HG03354 (cell line): ENCODE results near the gene HPS3.

Experiments
- ATAC-seq: cut with Tn5 transposase; IDR thresholded peaks from one replicate; pipeline ENCODE4 v1.9.1; 2021; ENCODE audit warnings: mild to moderate bottlenecking; ENCODE audit not compliant: unreplicated experiment, poor library complexity, severe bottlenecking

Gene HPS3

GRCh38 chr3:149120051-149120972 is 9.1 kb upstream of the HPS3 start:
- peak; percentile 87 for ATAC-seq

GRCh38 chr3:149122721-149123578 is 6.5 kb upstream of the HPS3 start:
- no peak for ATAC-seq

GRCh38 chr3:149128821-149129220 is 617 bp upstream of the HPS3 start:
- peak; percentile 2 for ATAC-seq

GRCh38 chr3:149131589-149131988 is 2.2 kb downstream of the HPS3 start:
- ATAC-seq: no peak

DNA sequence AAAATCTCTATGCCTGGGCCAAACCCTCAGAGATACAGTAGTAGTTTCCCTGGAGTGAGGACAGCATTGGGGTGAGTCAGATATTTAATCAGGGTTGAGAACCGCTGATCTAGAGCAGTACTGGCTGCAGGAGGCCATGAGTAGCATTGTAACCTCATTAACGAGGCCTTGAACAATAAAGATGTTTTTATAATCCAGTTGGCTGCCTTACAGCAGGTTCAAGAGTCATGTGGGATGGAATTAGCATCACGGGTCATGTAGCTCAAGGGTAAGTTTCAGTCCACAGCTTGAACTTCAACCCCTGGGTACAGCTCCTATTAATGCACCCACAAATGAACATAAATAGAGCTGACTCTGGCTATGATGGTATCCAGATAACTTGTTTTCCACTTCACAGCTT is 5.1 kb downstream of the HPS3 start:
- no peak for ATAC-seq

GRCh38 chr3:149142682-149143081 is 13.2 kb downstream of the HPS3 start:
- ATAC-seq: no peak

DNA sequence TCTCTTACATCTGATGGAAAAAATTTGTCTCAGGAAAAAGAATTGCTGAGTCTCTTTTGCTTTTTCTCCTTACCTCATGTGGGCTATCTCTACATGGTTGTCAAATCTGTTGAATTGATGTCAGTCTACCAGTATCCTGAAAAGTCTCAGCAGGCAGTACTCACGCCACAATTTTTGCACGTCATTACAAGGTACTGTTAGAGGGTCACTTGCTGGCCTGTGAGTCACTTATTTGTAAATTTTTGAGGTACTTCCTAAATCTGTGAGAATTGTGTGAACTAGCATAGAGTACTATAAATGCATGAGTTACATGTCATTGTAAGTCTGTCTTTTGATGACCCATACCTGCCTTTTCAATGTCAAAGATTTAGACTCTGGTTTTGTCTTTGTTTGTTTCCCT is 15.9 kb downstream of the HPS3 start:
- ATAC-seq: no peak

- peak; percentile 92 for ATAC-seq
These were observed 16.5 kb downstream of the HPS3 start for GRCh38 chr3:149145974-149146373.

DNA sequence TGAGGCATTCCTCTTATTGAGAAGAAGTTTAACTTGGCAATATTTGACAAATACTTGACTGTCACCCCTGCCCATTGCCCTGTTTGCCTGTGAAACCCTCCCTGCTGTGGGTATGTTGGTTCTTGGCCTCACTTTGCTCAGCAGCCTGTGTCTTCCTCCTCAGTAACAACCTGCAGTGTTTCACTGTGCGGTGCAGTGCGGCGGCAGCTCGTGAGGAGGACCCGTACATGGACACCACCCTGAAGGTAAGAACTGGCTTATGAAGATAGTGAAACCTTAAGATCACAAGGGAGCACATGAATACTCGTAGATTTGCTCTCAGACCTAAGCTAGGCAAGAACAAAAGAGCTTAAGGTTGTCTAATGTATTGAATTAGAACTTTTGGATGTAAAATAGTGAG is 21.0 kb downstream of the HPS3 start:
- no peak for ATAC-seq

- no peak for ATAC-seq
These were observed 22.4 kb downstream of the HPS3 start for GRCh38 chr3:149151843-149152242.

- ATAC-seq: peak; percentile 96
These were observed 23.0 kb downstream of the HPS3 start for GRCh38 chr3:149152420-149152819.

- ATAC-seq: no peak
These were observed 24.0 kb downstream of the HPS3 start for GRCh38 chr3:149153402-149153801.

DNA sequence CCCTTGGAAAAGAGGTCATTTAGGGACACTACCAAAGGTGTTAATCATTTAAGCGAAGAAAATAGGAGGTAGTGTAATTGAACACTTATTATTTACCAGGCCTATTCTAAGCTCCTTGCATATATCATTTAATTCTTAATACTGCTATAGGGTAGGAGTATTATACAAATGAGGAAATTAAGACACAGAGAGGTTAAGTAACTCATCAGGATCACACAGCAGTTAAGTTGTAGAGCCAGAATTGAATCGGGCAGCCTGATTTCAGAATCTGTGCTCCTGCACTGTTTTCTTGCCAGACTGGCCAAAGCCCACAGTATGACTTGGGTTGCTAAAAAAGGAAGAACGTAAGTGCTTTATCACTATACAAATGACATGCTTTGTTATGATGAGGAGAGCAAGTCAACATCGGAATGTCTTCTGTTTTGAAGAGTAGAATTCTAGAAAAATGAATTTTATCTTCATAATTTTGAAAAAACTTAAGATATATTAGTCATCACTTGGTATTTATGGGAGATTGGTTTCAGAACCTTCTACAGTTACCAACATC is 31.4 kb downstream of the HPS3 start:
- ATAC-seq: no peak

DNA sequence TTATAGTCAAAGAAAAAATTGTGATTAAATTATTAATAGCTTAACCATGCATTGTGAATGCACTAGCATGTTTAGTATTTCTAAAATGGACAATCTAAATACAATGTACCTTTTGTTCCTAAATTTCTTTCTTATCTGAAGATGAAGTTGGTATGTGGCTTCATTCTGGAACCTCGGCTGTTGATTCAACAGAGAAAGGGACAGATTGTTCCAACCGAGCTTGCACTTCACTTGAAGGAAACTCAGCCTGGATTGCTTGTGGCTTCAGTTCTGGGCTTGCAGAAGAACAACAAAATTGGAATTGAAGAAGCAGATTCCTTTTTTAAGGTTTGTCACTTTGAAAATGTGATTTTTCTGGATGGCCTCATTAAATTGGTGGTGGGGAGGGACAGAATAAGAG is 32.6 kb downstream of the HPS3 start:
- ATAC-seq: no peak

GRCh38 chr3:149163066-149163465 is 33.6 kb downstream of the HPS3 start:
- no peak for ATAC-seq

DNA sequence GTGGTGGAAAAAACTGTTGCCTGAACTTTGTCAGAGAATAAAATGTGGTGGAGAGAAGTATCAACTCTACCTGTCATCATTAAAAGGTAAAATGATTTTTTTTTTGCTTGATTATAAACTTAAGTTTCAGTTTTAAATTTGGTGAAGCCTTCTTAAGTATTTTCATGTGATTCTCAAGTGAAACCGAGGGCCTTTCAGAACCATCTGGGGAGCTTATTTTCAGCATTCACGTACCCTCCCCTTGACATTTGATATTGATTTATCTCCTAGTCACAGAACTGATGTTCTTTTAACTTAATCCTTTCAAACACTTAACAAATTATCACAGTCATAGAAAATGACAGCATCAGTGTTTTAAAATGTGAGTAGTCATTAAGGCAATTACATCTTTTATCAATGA is 38.5 kb downstream of the HPS3 start:
- no peak for ATAC-seq

- no peak for ATAC-seq
These were observed 41.2 kb downstream of the HPS3 start for GRCh38 chr3:149170672-149171071.

GRCh38 chr3:149174901-149175300 is 45.5 kb downstream of the HPS3 start:
- ATAC-seq: peak; percentile 86

- ATAC-seq: no peak
These were observed 47.7 kb downstream of the HPS3 start for GRCh38 chr3:149177122-149177521.

- no peak for ATAC-seq
These were observed 49.8 kb downstream of the HPS3 start for GRCh38 chr3:149179220-149179619.
